Calu3 (cell line): Measurements from ENCODE around the gene AGPAT1. TPM values are rescaled to one million over a fixed set of nuclear protein-coding genes. Genes with fewer than 3 reads are reported as not detected.

Experiments used
- BruUV-seq: library from RNA; stranded (reverse); fragments of 400-500 nt; replicated peaks from 2 replicates; lab custom pipeline; 2021; lab: Mats Ljungman, UMichigan
- CTCF ChIA-PET: fragments of 300-600 bp; sonication (Branson Sonifier 250); formaldehyde crosslinking; loops from one replicate; lab custom pipeline; 2022; ENCODE audit warnings: antibody characterized with exemption; lab: Charles Lee
- DNase-seq: peaks from one replicate; pipeline ENCODE4 v3.0.0; 2022
- H3K27ac Mint-ChIP-seq: one replicate; pipeline ENCODE4 v1.8.0; 2022; ENCODE audit warnings: mixed read lengths; ENCODE audit not compliant: unreplicated experiment
- H3K27me3 Mint-ChIP-seq: one replicate; pipeline ENCODE4 v1.8.0; 2022; ENCODE audit warnings: mixed read lengths; ENCODE audit not compliant: unreplicated experiment
- H3K36me3 Mint-ChIP-seq: one replicate; pipeline ENCODE4 v1.8.0; 2022; ENCODE audit warnings: mild to moderate bottlenecking, moderate library complexity, mixed read lengths; ENCODE audit not compliant: insufficient read depth, unreplicated experiment
- H3K4me1 Mint-ChIP-seq: one replicate; pipeline ENCODE4 v1.8.0; 2022; ENCODE audit warnings: mild to moderate bottlenecking, low read depth, mixed read lengths; ENCODE audit not compliant: unreplicated experiment
- H3K4me3 Mint-ChIP-seq: one replicate; pipeline ENCODE4 v1.8.0; 2022; ENCODE audit warnings: mild to moderate bottlenecking, low read depth, moderate library complexity, mixed read lengths; ENCODE audit not compliant: unreplicated experiment
- H3K9me3 Mint-ChIP-seq: one replicate; pipeline ENCODE4 v1.8.0; 2022; ENCODE audit warnings: low read depth, mixed read lengths; ENCODE audit not compliant: unreplicated experiment
- CTCF ChIP-seq: fragments of 200-600 bp; IDR thresholded peaks from one replicate; pipeline ENCODE4 v1.8.0; 2022; ENCODE audit warnings: antibody characterized with exemption; ENCODE audit not compliant: unreplicated experiment
- intact Hi-C: fragments of 100-400 bp; cut with micrococcal nuclease; formaldehyde crosslinking; loops from one replicate; pipeline ENCODE4 v1.10.0; 2022; ENCODE audit not compliant: unreplicated experiment
- total RNA-seq: library from RNA; stranded (reverse); gene quantifications from 2 replicates; pipeline ENCODE4 v1.2.3, GENCODE V29; 2022

AGPAT1 gene
- total RNA-seq, 1 experiment from 2014 or later = 138 TPM

GRCh38 chr6:32137454-32137853 lies 38.4 kb downstream of the AGPAT1 start:
- TF ChIP-seq CTCF = no peak
- Mint-ChIP-seq H3K4me3 (no peak overlapping the region), H3K36me3 (no peaks in the 10 kb centered on the region), H3K27ac (no peak overlapping the region), H3K9me3 (no peaks in the 10 kb centered on the region), H3K4me1 (no peaks in the 10 kb centered on the region), H3K27me3 (peaks cover 55% of the 10 kb centered on the region)
- DNase-seq = no peak
- no TSS peak for BruUV-seq
- intact Hi-C loops = no loop called here
- CTCF ChIA-PET = no interaction called here

GRCh38 chr6:32133786-32134185 lies 42.1 kb downstream of the AGPAT1 start:
- DNase-seq = no peak
- Mint-ChIP-seq H3K4me3 (no peak overlapping the region), H3K27me3 (peaks cover 37% of the 10 kb centered on the region), H3K27ac (no peak overlapping the region), H3K9me3 (no peaks in the 10 kb centered on the region), H3K36me3 (peaks cover 25% of the 10 kb centered on the region), H3K4me1 (peaks cover 3% of the 10 kb centered on the region)
- no TSS peak for BruUV-seq
- no peak for TF ChIP-seq CTCF
- CTCF ChIA-PET = no interaction called here
- intact Hi-C loops = no loop called here

GRCh38 chr6:32132110-32132509 lies 43.8 kb downstream of the AGPAT1 start:
- no peak for TF ChIP-seq CTCF
- no peak overlapping the region for H3K27ac Mint-ChIP-seq
- intact Hi-C loops = no loop called here
- CTCF ChIA-PET = interaction anchor here (0.6 kb wide), 1 partner anchor 643 kb away, joined by 4 read pairs; no protein-coding TSS in a partner anchor
- no peaks in the 10 kb centered on the region for H3K9me3 Mint-ChIP-seq
- no peak for DNase-seq
- no peak overlapping the region for H3K4me3 Mint-ChIP-seq
- no TSS peak for BruUV-seq
- H3K4me1 Mint-ChIP-seq = peaks cover 11% of the 10 kb centered on the region
- H3K36me3 Mint-ChIP-seq = peaks cover 41% of the 10 kb centered on the region
- peaks cover 32% of the 10 kb centered on the region for H3K27me3 Mint-ChIP-seq

GRCh38 chr6:32131439-32131948 lies 44.4 kb downstream of the AGPAT1 start:
- H3K27ac Mint-ChIP-seq = no peak overlapping the region
- H3K9me3 Mint-ChIP-seq = no peaks in the 10 kb centered on the region
- DNase-seq = no peak
- TF ChIP-seq CTCF = no peak
- peaks cover 47% of the 10 kb centered on the region for H3K36me3 Mint-ChIP-seq
- CTCF ChIA-PET = interaction anchor here (0.6 kb wide), 2 partner anchors 64 to 642 kb away, joined by 3 to 4 read pairs; no protein-coding TSS in a partner anchor
- intact Hi-C loops = no loop called here
- no peak overlapping the region for H3K4me3 Mint-ChIP-seq
- BruUV-seq = no TSS peak
- H3K4me1 Mint-ChIP-seq = peaks cover 17% of the 10 kb centered on the region
- peaks cover 29% of the 10 kb centered on the region for H3K27me3 Mint-ChIP-seq
